Activated CD4-positive, CD25-positive, alpha-beta regulatory T cell treated with anti-CD3 and anti-CD28 coated beads, Interleukin-2, amount 50 U/mL, for 16 hours (primary cell): ENCODE data around the gene CTNNA3.
"Not testable (repeated sequence)": the region's sequence is repeated elsewhere in the genome, so short reads cannot be mapped to it uniquely, and the experiment has no call there.

Experiments
- DNase-seq: peaks from one replicate; pipeline ENCODE4 v3.0.0-alpha.2; 2020; ENCODE audit warnings: low read depth, low spot score

CTNNA3 gene

GRCh38 chr10:67506083-67506756 is 189.8 kb downstream of the CTNNA3 start:
- no peak for DNase-seq

DNA sequence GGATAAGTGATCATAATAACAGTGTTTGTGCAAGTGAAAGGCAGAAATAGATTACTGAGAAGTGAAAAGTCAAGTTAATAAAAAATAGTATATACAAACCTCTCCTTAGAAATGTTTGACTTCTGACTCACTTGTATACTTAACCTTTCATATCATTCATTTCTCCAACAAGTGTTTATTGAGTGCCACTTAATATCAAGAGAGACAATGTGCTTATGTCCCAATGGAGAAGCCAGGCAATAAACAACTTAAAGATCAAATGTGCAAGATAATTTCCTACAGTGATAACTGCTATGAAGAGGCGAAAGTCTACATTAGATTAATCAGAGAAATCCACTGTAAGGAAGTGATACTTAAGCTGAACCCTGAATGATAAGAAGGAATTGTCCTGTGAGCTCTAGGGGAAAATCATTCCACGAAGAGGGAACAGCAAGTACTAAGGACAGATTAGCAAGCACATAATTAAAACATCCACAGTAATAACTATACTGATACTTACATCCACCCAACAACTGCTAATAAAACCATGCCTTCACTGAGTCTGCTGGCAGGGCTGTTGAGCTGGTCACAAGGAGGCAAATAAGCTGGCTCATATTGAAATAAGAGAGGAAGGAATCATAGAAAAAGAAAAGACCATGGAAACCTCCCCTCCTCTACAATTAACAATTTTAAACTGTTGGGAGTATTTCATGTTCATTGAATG is 203.5 kb downstream of the CTNNA3 start:
- no peak for DNase-seq

DNA sequence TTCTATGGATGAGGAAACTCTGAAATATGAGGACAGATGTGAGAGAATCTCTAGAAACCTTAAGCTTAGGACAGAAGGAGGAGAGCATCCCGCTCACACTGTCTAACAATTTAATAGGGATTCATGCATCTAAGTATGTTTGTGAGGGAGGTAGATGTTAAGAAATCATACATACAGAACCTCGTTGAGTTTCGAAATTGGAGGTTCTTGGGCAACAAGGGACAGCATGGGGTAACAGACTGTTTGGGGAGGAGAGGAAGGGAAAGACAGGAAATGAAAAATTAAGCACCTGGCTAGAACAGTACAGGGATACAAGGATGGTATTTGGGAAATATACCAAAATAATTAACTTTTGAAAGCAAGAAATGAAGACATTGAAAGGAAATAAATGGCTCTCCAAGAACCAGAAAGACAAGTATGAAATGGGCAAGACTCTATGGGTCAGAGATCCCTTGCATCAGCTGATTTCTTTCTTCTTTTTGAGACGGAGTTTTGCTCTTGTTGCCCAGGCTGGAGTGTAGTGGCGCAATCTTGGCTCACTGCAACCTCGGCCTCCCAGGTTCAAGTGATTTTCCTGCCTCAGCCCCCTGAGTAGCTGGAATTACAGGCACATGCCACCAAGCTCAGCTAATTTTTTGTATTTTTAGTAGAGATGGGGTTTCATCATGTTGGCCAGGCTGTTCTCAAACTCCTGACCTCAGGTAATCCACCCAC is 207.9 kb downstream of the CTNNA3 start:
- no peak for DNase-seq

DNA sequence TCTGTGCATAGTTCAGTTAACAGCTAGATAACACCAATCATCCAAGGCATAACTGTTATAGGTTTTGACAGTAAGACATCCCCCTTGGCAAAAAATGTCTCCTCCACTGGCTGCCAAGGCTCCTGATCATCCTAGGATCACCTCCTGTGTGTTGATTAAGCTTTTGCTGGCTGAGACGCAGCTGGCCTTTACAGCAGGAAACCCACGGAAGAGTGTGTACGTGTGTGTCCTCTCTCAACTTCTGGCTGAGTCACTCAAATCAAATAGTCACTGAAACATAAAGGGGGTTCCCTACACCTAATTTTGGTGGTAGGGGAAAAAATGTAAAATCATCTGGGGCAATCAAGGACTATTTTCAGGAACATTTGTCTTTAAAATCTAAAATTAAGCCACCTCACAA is 208.8 kb downstream of the CTNNA3 start:
- DNase-seq: no peak

DNA sequence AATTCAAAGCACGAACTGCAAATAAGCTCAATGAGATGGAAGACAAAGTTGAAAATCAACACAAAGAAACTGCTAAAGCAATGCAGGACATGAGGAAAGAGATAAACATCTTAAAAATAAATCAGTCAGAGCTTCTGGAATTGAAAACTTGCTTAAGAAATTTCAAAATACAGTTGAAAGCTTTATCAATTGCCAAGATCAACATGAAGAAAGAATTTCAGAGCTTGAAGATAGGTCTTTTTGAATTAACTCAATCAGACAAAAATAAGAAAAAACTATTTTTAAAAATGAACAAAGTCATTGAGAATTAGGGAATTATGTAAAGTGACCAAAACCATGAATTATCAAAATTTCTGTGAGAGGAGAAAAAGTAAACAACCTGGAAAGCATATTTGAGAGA is 218.1 kb downstream of the CTNNA3 start:
- no peak for DNase-seq

DNA sequence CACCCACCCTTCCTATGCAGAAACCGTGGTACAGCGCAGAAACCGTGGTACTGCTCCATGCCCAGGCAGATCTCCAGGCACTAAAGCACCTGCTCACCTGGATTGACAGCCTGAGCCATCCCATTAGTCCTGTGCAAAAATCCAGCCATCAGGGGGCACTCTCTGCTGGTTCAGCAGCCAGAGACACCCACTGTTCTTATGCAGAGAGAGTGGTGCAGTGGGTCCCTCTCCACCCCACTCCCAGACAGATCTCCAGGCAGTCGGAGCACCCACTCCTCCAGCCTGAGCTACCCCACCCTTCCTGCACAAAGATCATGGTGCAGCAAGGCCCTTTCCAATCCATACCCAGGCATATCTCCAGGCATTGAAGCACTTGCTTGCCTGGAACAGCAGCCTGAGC is 219.8 kb downstream of the CTNNA3 start:
- DNase-seq: no peak

DNA sequence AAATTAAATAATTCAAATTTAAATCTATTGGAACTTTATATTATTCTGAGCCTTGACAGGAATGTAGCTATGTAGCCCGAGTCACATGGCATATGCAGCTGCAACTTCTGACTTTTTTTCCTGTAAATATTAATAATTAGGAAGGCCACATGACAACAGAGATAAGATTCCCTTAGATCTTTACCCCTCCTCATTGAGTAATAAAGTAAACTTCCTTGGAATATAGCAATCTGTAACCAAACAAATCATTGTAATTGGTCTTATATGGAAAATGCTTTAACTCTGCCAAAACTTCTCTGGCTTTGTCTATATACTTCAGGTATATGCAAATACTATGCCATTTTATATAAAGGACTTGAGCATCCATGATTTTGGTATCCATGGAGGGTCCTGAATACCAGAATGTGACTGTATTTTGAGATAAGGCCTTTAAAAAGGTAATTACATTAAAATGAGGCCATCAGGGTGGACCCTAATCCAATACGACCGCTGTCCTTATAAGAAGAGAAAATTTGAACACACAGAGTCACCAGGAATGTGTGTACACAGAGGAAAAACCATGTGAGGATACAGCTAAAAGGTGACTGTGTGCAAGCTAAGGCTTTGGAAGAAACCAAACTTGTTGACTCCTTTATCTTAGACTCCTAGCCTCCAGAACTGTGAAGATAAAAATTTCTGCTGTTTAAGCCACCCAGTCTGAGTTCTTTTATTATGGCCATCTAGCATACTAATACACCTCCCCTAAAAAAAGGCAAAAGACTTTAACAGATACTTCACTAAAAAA is 222.0 kb downstream of the CTNNA3 start:
- DNase-seq: no peak

DNA sequence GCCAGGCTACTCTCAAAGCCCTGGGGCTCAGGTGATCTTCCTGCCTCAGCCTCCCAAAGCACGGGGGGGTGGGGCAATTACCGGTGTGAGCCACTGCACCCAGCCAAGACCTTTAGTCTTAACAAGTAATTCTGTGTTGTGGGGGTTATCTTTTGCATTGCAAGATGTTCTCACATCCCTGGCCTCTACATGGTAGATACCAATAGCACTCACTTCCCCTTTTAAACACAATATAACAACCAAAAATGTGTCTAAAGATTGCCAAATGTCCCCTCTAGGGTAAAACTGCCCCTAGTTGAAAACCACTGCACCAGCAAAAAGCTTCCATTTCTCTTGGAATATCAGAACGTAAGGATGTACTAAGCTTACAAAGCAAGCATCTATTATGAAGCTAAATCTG is 225.0 kb downstream of the CTNNA3 start:
- no peak for DNase-seq

- DNase-seq: no peak
Observed at GRCh38 chr10:67464278-67464677, 231.7 kb downstream of the CTNNA3 start.

GRCh38 chr10:67452892-67453291 is 243.1 kb downstream of the CTNNA3 start:
- no peak for DNase-seq

GRCh38 chr10:67438605-67439304 is 257.2 kb downstream of the CTNNA3 start:
- DNase-seq: no peak

DNA sequence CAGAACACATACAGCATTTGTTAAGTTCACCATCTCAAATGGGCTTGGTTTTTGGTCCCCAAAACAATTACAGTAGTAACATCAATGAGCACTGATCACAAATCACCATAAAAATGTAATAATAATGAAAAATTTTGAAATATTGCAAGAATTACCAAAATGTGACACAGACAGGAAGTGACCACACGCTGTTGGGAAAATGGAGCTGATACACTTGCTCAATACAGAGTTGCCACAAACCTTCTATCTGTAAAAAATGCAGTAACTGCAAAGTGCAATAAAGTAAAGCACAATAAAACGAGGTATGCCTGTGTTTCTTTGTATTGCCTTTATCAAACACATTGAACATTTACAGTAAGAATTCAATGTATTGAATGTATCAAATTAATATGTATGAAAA is 262.7 kb downstream of the CTNNA3 start:
- no peak for DNase-seq

DNA sequence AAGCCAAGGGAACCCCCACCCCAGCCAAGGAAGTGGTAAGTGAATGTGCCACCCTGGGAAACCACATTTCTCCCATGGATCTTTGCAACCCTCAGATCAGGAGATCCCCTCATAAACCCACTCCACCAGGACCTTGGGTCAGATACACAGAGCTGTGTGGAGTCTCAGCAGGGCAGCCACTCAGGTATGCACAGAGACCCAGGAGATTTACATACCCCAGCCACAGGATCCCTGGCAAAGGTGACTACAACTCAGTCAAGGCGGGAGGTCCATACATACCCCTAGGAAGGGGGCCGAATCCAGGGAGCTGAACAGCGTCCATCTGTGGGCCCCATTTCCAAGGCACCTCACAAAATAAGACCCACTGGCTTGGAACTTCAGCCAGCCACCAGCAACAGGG is 293.4 kb downstream of the CTNNA3 start:
- no peak for DNase-seq

GRCh38 chr10:67401711-67402110 is 294.3 kb downstream of the CTNNA3 start:
- DNase-seq: no peak

- DNase-seq: not testable (repeated sequence)
Observed at GRCh38 chr10:67386841-67387533, 309.0 kb downstream of the CTNNA3 start.

GRCh38 chr10:67386260-67386659 is 309.7 kb downstream of the CTNNA3 start:
- no peak for DNase-seq

DNA sequence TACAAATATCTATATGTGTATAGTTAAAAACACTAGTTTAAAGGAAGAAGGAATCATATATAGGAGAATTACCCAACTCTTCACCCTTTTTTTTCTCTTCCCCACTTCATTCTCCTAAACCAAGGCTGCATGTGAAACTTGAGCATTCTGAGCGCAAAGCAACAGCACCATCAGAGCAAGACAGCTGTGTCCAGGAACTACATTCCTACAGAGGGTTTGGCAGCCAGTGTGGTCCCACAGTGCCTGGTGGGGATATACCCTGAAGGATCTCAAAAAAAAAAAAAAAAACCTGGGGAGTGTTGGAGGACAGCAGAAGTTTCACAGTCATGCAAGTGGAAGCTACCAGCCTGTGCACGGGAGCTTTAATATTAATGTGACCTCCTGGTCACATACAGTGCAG is 310.4 kb downstream of the CTNNA3 start:
- no peak for DNase-seq

DNA sequence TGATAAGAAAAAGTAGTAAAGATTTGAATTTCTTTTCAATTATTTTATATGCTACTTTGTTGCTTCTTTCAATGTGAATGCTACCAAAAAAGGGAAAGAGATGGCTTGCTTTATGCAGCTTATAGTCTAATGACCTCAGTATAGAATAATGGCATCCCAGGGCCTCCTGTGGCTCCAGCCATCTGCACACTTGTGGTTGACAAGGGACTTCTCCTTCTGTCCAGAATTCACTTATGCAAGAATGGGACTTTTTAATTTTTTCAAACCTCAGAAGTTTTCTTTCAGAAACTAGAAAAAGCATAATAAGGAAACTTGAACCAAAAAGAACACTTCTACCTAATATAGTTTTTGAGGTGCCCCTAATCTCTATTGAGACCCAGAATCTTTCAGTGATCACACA is 310.9 kb downstream of the CTNNA3 start:
- DNase-seq: no peak

DNA sequence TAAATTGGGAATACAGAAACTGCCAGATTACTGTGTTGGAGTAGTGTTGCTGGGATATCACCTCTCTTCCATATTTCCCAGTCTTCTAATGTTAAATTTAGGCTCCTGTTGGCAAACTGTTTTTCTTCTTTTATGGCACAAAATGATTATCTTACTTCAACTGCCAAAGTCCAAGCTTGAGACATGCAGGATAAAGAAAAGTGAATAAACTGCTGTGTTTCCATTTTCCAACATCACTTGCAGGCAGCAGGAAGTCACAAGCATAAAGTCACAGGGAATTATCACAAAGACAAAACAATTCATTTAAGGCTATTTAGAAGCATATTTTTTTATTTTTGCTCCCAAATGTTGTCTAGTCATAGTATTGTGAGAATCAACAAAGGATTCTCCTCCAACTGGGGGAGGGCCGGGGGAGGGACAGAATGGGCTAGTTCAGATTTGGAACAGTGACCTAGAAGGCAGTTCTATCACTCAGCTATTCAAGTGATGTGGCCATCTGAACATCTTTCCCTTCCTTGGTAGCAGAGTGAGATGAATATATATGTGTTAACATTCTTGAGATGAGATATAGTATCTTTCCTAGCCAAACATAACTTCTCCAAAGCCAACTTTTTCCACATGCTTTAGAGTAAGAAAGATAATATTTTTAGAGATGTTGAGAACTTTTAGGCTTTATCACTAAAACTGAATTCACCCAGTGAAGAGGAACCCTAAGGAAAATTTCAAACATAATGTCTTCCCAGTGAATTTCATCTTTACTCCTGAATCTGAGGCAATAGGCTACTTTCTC is 364.7 kb downstream of the CTNNA3 start:
- no peak for DNase-seq
